ENCODE results near the gene SYT2.
"Not testable (repeated sequence)": the region's sequence is repeated elsewhere in the genome, so short reads cannot be mapped to it uniquely, and the experiment has no call there.

SYT2 gene

GRCh38 chr1:202614363-202615207, 95.7 kb downstream of the SYT2 start:
- H3K9me2 ChIP-seq (replicated peaks; ENCODE audit: control insufficient read depth, low read length); H3K9me3 ChIP-seq (ENCODE audit: control insufficient read depth, insufficient read depth, low read length); H3K36me3 ChIP-seq (ENCODE audit: control insufficient read depth, low read length); H3K4me3 ChIP-seq (ENCODE audit: low read length); H3F3A ChIP-seq (ENCODE audit: control insufficient read depth, insufficient read depth); H3K27ac ChIP-seq (ENCODE audit: low read depth, low read length); H3K79me2 ChIP-seq (ENCODE audit: control insufficient read depth, low read length); H3K4me2 ChIP-seq (ENCODE audit: low read length): not testable (repeated sequence)
- peaks cover 12% of the 10 kb centered on the region for H4K20me1 ChIP-seq (ENCODE audit: control insufficient read depth, insufficient read depth, low read depth, low read length)
- H3K27me3 ChIP-seq (ENCODE audit: control insufficient read depth, low read length) = peaks cover 28% of the 10 kb centered on the region
- peak; percentile 42 for TF ChIP-seq CTCF (IDR thresholded peaks at IDR 0.05; ENCODE audit: low read depth, low read length, poor library complexity, severe bottlenecking)
- H3K4me1 ChIP-seq (ENCODE audit: control insufficient read depth, low read length) = peaks cover 18% of the 10 kb centered on the region

GRCh38 chr1:202613571-202613970, 96.7 kb downstream of the SYT2 start:
- Histone ChIP-seq H3F3A (ENCODE audit: control insufficient read depth, insufficient read depth) (no peaks in the 10 kb centered on the region), H3K4me1 (ENCODE audit: control insufficient read depth, low read length) (peaks cover 18% of the 10 kb centered on the region), H3K9me3 (ENCODE audit: control insufficient read depth, insufficient read depth, low read length) (no peaks in the 10 kb centered on the region), H3K27me3 (ENCODE audit: control insufficient read depth, low read length) (peaks cover 18% of the 10 kb centered on the region), H3K27ac (ENCODE audit: low read depth, low read length) (no peak overlapping the region), H3K9me2 (replicated peaks; ENCODE audit: control insufficient read depth, low read length) (no peaks in the 10 kb centered on the region), H4K20me1 (ENCODE audit: control insufficient read depth, insufficient read depth, low read depth, low read length) (peaks cover 12% of the 10 kb centered on the region), H3K79me2 (ENCODE audit: control insufficient read depth, low read length) (no peaks in the 10 kb centered on the region), H3K4me3 (ENCODE audit: low read length) (no peak overlapping the region), H3K4me2 (ENCODE audit: low read length) (no peak overlapping the region), H3K36me3 (ENCODE audit: control insufficient read depth, low read length) (no peaks in the 10 kb centered on the region)
- TF ChIP-seq EZH2phosphoT487 (IDR thresholded peaks at IDR 0.05; ENCODE audit: borderline replicate concordance, low read length) (no peak), CTCF (IDR thresholded peaks at IDR 0.05; ENCODE audit: low read depth, low read length, poor library complexity, severe bottlenecking) (no peak)

- H3K36me3 ChIP-seq (ENCODE audit: control insufficient read depth, low read length); H3K79me2 ChIP-seq (ENCODE audit: control insufficient read depth, low read length); H3K9me2 ChIP-seq (replicated peaks; ENCODE audit: control insufficient read depth, low read length); H3K27me3 ChIP-seq (ENCODE audit: control insufficient read depth, low read length); H3K9me3 ChIP-seq (ENCODE audit: control insufficient read depth, insufficient read depth, low read length); H3K27ac ChIP-seq (ENCODE audit: low read depth, low read length); H3F3A ChIP-seq (ENCODE audit: control insufficient read depth, insufficient read depth); H3K4me3 ChIP-seq (ENCODE audit: low read length); H3K4me2 ChIP-seq (ENCODE audit: low read length); H4K20me1 ChIP-seq (ENCODE audit: control insufficient read depth, insufficient read depth, low read depth, low read length): not testable (repeated sequence)
- peaks cover 18% of the 10 kb centered on the region for H3K4me1 ChIP-seq (ENCODE audit: control insufficient read depth, low read length)
Observed at GRCh38 chr1:202612036-202612435, 98.2 kb downstream of the SYT2 start.

- H3K36me3 ChIP-seq (ENCODE audit: control insufficient read depth, low read length) = no peaks in the 10 kb centered on the region
- H3K9me2 ChIP-seq (replicated peaks; ENCODE audit: control insufficient read depth, low read length) = no peaks in the 10 kb centered on the region
- H3K9me3 ChIP-seq (ENCODE audit: control insufficient read depth, insufficient read depth, low read length) = no peaks in the 10 kb centered on the region
- H3K79me2 ChIP-seq (ENCODE audit: control insufficient read depth, low read length) = no peaks in the 10 kb centered on the region
- peaks cover 19% of the 10 kb centered on the region for H3K27me3 ChIP-seq (ENCODE audit: control insufficient read depth, low read length)
- TF ChIP-seq EZH2phosphoT487 (IDR thresholded peaks at IDR 0.05; ENCODE audit: borderline replicate concordance, low read length) = no peak
- no peak for TF ChIP-seq CTCF (IDR thresholded peaks at IDR 0.05; ENCODE audit: low read depth, low read length, poor library complexity, severe bottlenecking)
- H3K27ac ChIP-seq (ENCODE audit: low read depth, low read length) = no peak overlapping the region
- no peaks in the 10 kb centered on the region for H4K20me1 ChIP-seq (ENCODE audit: control insufficient read depth, insufficient read depth, low read depth, low read length)
- no peaks in the 10 kb centered on the region for H3F3A ChIP-seq (ENCODE audit: control insufficient read depth, insufficient read depth)
- H3K4me3 ChIP-seq (ENCODE audit: low read length) = no peak overlapping the region
- no peaks in the 10 kb centered on the region for H3K4me1 ChIP-seq (ENCODE audit: control insufficient read depth, low read length)
- no peak overlapping the region for H3K4me2 ChIP-seq (ENCODE audit: low read length)
Observed at GRCh38 chr1:202605515-202605914, 104.7 kb downstream of the SYT2 start.

Data from DOHH2 (cell line).